Measurements from ENCODE around the gene DDX41.

GRCh38 chr5:177491429-177491945 lies 25.3 kb downstream of the DDX41 start:
- TF ChIP-seq CTCF (conservative IDR thresholded peaks at IDR 0.05 in 1 of 2, IDR thresholded peaks at IDR 0.05 in 1 of 2; ENCODE audit: low read depth in 1 of 2, low read length in 2 of 2) (peak; percentile 50 to 55), EZH2 (IDR thresholded peaks at IDR 0.05; ENCODE audit: low read length, missing control alignments) (no peak)

All from fibroblast of lung (primary cell).